ENCODE measurements around the gene ZNF365.

DNA sequence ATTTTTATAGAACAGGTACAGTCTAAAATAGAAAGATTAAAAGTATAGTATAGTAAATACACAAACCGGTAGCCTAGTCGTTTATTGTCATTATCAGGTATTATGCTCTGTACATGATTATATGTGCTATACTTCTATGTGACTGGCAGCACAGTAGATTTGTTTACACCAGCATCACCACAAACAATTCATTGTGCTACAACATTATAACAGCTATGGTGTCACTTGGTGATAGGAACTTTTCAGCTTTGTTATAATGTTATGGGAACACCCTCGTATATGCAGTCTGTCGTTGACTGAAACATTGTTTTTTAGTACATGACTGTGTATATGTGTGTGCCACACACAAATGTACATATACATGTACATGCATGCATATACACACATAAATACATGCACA, 19.1 kb downstream of the ZNF365 start:
- TF ChIP-seq, protein P1, sequence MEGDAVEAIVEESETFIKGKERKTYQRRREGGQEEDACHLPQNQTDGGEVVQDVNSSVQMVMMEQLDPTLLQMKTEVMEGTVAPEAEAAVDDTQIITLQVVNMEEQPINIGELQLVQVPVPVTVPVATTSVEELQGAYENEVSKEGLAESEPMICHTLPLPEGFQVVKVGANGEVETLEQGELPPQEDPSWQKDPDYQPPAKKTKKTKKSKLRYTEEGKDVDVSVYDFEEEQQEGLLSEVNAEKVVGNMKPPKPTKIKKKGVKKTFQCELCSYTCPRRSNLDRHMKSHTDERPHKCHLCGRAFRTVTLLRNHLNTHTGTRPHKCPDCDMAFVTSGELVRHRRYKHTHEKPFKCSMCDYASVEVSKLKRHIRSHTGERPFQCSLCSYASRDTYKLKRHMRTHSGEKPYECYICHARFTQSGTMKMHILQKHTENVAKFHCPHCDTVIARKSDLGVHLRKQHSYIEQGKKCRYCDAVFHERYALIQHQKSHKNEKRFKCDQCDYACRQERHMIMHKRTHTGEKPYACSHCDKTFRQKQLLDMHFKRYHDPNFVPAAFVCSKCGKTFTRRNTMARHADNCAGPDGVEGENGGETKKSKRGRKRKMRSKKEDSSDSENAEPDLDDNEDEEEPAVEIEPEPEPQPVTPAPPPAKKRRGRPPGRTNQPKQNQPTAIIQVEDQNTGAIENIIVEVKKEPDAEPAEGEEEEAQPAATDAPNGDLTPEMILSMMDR (IDR thresholded peaks at IDR 0.05; ENCODE audit: borderline replicate concordance, extremely low read depth, low read length, poor library complexity, severe bottlenecking): no peak
- TF ChIP-seq EZH2 (IDR thresholded peaks at IDR 0.05; ENCODE audit: borderline replicate concordance, low read depth, low read length, severe bottlenecking): no peak

All from DND-41 (cell line).